HuH-7 (cell line): ENCODE measurements around the gene SCGB3A2.

Experiments used
- DNase-seq: peaks from one replicate; pipeline ENCODE4 v3.0.0; 2011; ENCODE audit warnings: low spot score

SCGB3A2 gene

GRCh38 chr5:147906326-147907095 lies 28.0 kb downstream of the SCGB3A2 start, which contains the start of gene C5orf46:
C5orf46 (minus strand) TSS chr5:147906538; CDS start chr5:147906501, 37 bp downstream.
- peak; percentile 14 for DNase-seq

DNA sequence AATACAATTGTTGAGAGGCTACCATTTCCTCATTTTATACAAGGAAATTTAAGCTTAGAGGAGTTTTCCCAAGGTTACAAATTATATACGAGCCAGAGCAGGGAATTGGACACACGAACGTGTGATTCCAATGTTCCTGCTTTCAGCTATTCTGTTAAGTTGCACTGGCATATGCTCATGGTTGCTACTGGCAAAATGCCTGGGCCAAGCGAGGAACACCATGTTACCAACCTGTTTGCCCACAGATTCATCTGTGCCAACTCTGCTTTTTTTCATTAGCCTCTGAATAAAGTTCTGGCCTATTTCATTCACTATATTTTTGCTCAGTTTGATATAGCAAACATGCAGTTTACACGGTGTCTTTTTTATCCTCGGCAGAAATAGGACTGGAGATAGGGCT lies 32.9 kb downstream of the SCGB3A2 start:
- DNase-seq, result no peak

DNA sequence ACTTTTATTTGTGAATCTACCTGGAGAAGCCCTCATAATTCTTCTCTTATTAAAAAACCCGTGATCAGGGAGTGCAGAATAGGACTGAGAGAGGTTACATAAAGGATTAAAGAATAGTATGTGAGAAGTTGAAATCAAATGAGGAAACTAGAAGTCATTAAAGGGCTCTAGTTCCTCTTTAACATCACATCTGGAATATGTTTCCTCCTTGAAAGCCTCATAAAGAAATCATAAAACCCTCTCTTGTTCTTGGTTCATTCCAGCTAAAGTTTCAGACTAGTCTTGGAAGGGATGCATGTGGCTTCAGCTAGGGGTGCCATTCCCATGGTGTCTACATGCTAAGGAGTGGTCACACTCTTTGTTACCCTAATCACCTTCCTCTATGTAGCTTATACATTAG lies 33.5 kb downstream of the SCGB3A2 start:
- DNase-seq, result no peak

DNA sequence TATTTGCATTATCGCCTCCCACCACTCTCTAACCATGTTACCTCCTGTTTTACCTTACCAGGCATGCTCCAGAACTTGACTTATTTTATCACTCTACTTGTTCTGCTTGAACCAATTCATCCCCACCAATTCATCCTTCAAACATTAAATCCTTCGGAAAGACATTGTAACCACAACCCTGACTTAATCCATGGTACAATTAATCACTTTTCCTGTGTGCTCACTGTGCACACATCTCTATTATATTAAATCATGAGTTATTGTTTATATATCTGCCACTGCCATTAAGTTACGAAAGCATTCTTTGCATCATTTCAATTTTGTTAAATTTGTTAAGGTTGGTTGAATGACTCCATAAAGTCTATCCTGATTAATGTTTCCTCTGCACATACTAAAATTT lies 35.3 kb downstream of the SCGB3A2 start:
- no peak for DNase-seq

DNA sequence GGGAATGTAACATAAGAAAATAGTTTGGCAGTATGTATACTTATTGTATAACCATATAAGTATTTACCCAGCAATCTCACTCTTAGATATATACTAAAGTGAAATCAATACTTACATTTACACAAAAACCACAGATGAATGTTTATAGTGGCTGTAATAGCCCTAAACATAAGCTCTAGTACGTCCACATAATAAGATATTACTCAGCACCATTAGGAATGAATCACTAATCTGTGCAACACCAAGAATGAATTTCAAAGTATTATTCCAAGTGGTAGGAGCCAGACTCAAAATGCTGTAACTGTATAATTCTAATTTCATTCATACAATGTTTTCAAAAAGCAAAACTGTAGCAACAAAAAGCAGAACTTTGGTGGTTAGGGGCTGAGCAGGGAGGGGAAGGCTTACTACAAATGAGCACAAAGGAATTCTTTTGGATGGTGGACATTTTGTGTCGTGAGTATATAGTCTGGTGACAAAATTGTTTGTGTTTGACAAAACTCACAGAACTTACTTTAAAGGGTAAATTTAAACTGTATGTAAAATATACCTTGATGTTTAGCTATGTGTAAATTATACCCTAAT lies 39.7 kb downstream of the SCGB3A2 start:
- no peak for DNase-seq

GRCh38 chr5:147918899-147919298 lies 40.4 kb downstream of the SCGB3A2 start:
- DNase-seq, result no peak

- DNase-seq, result no peak
Observed at GRCh38 chr5:147920420-147921030, 42.0 kb downstream of the SCGB3A2 start.

- no peak for DNase-seq
Observed at GRCh38 chr5:147921136-147921535, 42.6 kb downstream of the SCGB3A2 start.

- no peak for DNase-seq
Observed at GRCh38 chr5:147925020-147925419, 46.5 kb downstream of the SCGB3A2 start.

DNA sequence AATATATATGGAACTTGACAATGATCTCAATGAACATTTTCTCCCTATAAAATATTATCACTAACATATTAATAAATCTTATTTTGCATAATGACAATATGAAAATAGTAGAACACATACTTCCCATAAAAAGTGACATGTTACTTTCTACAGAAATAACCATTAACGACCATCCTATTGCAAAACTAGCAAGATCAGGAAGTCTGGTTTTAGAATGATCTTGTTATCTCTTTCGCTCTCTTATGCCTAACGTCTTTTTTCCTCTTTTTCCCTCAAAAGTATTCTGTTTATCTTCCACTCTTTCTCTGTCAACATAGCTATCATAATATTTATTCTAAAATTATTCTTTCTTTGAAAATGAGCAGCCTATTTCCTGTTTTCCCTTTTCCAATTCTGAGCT lies 49.4 kb downstream of the SCGB3A2 start:
- no peak for DNase-seq

DNA sequence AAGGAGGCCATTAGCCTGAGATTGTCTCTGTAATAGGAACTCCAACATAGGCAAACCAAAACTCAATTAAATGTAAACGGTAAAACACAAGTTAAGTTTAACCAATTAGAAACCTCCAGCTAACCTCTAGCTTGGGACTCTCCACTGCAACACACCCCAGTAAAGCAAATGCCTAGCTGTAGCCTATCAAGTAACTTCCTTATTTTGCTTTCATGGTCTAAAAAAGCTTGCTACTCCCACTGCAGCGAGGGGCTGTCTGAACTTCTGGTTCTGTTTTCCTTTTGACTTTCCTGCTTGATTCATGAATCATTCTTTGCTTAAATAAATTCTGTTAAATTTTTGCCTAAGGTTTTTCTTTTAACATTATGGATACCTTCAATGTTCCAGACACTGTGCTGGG lies 52.3 kb downstream of the SCGB3A2 start:
- DNase-seq, result no peak
